ENCODE data around the gene CXCL16. TPM values are rescaled to one million over a fixed set of nuclear protein-coding genes. Genes with fewer than 3 reads are reported as not detected.

The CXCL16 gene, protein sequence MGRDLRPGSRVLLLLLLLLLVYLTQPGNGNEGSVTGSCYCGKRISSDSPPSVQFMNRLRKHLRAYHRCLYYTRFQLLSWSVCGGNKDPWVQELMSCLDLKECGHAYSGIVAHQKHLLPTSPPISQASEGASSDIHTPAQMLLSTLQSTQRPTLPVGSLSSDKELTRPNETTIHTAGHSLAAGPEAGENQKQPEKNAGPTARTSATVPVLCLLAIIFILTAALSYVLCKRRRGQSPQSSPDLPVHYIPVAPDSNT
- total RNA-seq = 3.6 TPM
- long read RNA-seq, transcript CXCL16-201 (6 exons, 2,222 nt) = major isoform, 7 of 9 reads
- long read RNA-seq, partial matches to known transcripts = 1 of 9 reads
- long read RNA-seq, other reads (novel, unspliced or antisense) = 1 of 9 reads

- DNase-seq (ENCODE audit: low spot score) = no peak
- intact Hi-C loops (cut with DNase I) = no loop called here
These were observed at the start of gene CXCL16, which contains the start of gene ZMYND15 for GRCh38 chr17:4739122-4740024. Gene CXCL16 (minus strand): TSS chr17:4739928. CDS start chr17:4739339, 589 bp downstream. Gene ZMYND15 (plus strand): TSS chr17:4739833. CDS start chr17:4740549, 716 bp downstream.

DNA sequence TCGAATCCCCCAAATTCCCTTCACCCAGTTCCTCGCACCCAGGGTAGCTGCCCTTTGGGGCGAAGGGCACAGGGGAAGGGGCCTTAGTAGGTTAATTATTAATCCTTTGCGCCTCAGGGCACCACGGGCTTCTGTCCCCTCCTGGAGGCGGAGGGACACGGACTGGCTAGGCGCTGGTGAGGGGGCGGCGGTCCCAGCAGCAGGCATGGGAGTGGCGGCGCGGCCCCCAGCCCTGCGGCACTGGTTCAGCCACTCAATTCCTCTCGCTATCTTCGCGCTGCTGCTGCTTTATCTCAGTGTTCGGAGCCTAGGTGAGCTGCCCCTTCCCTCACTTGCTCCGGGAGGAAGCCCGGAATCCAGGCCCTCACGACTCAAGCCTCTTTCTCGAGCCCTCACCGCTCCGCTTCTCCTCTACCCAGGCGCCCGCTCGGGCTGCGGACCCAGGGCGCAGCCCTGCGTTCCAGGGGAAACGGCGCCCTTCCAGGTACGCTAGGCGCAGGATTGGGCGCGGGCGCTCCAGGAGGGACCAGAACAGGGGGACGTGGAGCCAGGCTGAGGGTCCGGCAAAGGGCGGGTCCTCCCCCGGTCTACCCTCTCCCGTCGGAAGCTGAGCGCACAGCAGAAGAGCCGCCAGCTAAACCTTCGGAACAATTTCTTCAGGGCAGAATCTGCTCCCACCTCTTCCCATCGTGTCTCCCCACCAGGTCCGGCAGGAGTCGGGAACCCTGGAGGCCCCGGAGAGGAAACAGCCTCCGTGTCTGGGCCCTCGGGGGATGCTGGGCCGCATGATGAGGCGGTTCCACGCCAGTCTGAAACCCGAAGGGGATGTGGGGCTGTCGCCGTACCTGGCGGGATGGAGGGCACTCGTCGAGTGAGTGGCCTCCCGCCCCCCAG lies 49.3 kb upstream of the CXCL16 start, which contains the start of gene GLTPD2:
TSS of gene GLTPD2 (plus strand) at position 158 of the 894 bp plus-strand sequence. CDS start at position 206, 48 bp downstream.
- intact Hi-C loops (cut with DNase I) = loop anchor here (2.0 to 5.0 kb wide), 3 partner anchors 57 to 100 kb away; partner anchors contain the start of genes ARRB2 and MED11
- no peak for DNase-seq (ENCODE audit: low spot score)

DNA sequence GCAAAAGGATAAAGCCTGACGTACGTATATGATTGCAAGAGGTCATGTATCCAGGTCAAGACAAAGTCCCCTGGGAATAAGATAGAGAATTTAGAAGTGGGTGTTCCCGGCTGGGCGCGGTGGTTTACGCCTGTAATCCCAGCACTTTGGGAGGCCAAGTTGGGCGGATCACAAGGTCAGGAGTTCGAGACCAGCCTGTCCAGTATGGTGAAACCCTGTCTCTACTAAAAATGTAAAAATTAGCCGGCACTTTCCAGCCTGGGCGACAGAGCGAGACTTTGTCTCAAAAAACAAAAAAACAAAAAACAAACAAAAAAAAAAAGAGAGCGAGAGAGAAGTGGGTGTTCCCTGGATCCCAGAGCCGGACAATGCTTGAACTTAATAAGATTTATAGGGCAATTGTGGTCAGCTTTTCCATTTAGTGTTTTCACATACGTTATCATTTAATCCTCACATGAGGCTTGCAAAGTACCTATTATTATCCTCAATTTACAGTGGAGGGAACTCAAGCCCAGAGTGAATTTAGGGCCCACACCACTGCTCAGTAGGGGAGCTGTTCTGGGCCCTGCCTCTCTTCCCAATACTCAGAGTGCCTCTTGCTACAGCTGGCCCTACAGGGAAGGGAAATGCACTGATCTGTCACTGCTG lies 48.6 kb upstream of the CXCL16 start:
- intact Hi-C loops (cut with DNase I) = loop anchor here (2.0 to 5.0 kb wide), 3 partner anchors 56 to 101 kb away; partner anchors contain the start of genes ARRB2 and MED11

GRCh38 chr17:4786516-4786915 lies 46.8 kb upstream of the CXCL16 start:
- DNase-seq (ENCODE audit: low spot score) = no peak
- intact Hi-C loops (cut with DNase I) = loop anchor here (2.0 to 5.0 kb wide), 3 partner anchors 54 to 96 kb away; partner anchors contain the start of genes ARRB2 and MED11

More for the DNA sequence above, 48.6 kb upstream of the CXCL16 start:
- DNase-seq (ENCODE audit: low spot score) = no peak

DNA sequence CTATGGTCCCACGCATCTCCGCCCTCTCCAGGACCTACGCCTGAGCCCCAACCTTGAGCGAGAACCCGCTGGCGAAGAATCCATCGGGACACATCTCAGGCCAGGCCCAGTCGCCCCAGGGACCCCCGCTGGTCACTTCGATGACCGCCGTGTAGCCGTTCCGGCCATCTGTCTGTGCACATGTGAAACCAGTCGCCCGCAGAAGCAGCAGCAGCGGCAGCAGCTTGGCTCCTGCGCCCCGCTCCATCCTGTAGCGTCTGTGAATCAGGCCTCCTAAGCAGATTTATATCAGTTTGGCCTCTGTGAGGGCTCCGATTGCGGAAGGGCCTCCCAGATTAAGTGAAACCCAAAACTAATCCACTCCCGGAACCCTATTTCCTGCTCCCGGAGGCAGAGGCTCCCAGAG lies 46.4 kb upstream of the CXCL16 start, which contains the start of gene VMO1:
TSS of gene VMO1 (minus strand) at position 259 of the 406 bp plus-strand sequence. CDS start at position 247, 12 bp downstream.
- intact Hi-C loops (cut with DNase I) = loop anchor here (2.0 to 5.0 kb wide), 3 partner anchors 54 to 97 kb away; partner anchors contain the start of genes ARRB2 and MED11
- no peak for DNase-seq (ENCODE audit: low spot score)

GRCh38 chr17:4785311-4786105 lies 45.8 kb upstream of the CXCL16 start:
- DNase-seq (ENCODE audit: low spot score) = no peak
- intact Hi-C loops (cut with DNase I) = loop anchor here (2.0 to 5.0 kb wide), 3 partner anchors 53 to 97 kb away; partner anchors contain the start of genes ARRB2 and MED11

GRCh38 chr17:4782652-4783051 lies 42.9 kb upstream of the CXCL16 start:
- no peak for DNase-seq (ENCODE audit: low spot score)
- intact Hi-C loops (cut with DNase I) = no loop called here

DNA sequence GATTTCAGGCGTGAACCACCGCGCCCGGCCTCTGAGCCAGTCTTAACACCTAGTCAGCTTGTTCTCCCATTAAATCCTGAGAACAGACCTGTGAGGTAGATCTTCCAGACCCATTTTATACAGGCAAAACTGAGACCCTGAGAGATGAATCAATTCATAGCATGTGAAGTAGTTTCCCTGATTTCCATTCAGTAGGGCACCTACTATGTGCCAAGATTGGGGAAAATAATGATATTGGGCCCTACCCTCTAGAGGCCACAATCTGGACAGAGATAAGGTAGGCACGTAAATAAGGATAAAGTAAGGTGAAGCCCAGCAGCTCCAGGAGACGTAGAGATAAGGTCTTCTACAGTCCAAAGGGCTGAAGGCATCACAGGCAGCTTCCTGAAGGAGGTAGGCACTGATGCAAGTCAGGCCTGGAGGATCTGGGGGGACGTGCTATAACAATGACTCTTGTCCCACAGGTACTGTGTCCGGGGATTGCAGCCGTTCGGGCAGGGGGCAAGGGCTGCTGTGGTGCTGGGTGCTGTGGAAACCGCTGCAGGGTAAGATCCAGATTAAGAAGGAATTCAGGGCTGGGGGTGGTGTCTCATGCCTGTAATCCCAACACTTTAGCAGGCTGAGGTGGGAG lies 40.7 kb upstream of the CXCL16 start:
- intact Hi-C loops (cut with DNase I) = no loop called here
- no peak for DNase-seq (ENCODE audit: low spot score)

DNA sequence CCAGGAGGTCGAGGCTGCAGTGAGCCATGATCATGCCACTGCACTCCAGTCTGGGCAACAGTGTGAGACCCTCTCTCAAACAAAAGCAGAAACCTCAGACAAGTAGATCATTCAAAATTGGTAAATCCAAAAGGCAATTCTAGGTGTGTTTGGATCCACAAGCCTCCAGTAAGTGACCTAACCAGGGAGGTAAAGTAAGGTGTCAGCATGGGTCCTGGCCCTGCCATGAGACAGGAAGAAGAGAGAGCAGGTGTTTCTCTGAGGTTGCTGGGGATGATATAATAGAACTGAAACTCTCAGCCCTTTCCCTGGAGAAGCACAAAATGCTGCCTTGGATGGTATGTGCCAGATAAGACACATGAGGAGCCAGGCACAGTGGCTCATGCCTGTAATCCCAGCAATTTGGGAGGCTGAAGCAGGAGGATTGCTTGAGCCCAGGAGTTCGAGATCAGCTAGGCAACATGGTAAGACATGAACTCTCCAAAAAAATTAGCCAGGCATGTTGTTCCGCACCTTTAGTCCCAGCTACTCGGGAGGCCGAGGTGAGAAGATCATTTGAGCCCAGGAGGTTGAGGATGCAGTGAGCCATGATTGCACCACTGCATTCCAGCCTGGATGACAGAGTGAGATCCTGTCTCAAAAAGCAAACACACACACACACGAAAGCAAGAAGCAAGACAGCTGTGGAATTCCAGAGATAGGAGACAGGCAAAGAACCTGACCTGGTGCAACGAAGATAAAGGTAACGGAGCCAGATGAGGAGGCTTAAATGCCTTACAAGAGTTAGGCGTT lies 38.4 kb upstream of the CXCL16 start:
- no peak for DNase-seq (ENCODE audit: low spot score)
- intact Hi-C loops (cut with DNase I) = no loop called here

GRCh38 chr17:4772235-4772613 lies 32.5 kb upstream of the CXCL16 start:
- intact Hi-C loops (cut with DNase I) = no loop called here
- DNase-seq (ENCODE audit: low spot score) = no peak

GRCh38 chr17:4771519-4772234 lies 31.9 kb upstream of the CXCL16 start, which contains the start of gene TM4SF5:
Gene TM4SF5 (plus strand): TSS chr17:4771886. CDS start chr17:4771923, 37 bp downstream.
- DNase-seq (ENCODE audit: low spot score) = no peak
- intact Hi-C loops (cut with DNase I) = no loop called here

GRCh38 chr17:4769628-4770027 lies 29.9 kb upstream of the CXCL16 start:
- intact Hi-C loops (cut with DNase I) = no loop called here
- DNase-seq (ENCODE audit: low spot score) = no peak

DNA sequence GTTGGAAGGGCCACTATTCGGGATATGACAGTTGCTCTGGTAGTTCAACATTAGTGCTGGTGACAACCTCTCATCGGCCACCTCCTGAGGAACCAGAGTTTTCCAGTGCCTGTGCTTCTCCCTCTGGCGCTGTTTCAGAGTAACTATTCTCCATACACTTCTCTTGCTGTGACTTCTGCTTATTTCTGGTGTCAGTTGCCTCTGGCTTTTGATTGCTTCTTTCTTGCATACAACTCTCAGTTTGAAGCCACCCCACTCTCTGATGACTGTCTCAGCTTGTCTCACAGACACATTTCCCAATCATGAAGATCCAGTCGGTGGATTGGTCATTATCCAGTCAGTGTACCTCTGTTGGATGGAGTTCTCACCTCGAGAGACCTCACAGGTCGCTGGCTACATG lies 28.6 kb upstream of the CXCL16 start:
- DNase-seq (ENCODE audit: low spot score) = no peak
- intact Hi-C loops (cut with DNase I) = no loop called here

- DNase-seq (ENCODE audit: low spot score) = no peak
- intact Hi-C loops (cut with DNase I) = no loop called here
These were observed 27.0 kb upstream of the CXCL16 start for GRCh38 chr17:4766723-4767122.

DNA sequence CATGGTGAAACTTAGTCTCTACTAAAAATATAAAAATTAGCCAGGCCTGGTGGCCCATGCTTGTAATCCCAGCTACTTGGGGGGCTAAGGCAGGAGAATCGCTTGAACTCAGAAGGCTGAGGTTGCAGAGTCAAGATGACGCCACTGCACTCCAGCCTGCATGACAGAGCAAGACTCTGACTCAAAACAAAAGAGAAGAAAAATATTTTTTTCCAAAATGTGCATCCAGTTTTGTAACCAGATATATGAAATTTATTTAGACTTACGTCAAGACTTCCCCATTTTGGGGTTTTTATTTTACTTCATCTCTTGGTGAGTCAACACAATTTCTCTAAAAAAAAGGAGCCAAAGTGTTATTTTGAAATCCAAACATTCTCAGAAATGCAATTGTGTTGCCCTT lies 26.5 kb upstream of the CXCL16 start:
- no peak for DNase-seq (ENCODE audit: low spot score)
- intact Hi-C loops (cut with DNase I) = no loop called here

DNA sequence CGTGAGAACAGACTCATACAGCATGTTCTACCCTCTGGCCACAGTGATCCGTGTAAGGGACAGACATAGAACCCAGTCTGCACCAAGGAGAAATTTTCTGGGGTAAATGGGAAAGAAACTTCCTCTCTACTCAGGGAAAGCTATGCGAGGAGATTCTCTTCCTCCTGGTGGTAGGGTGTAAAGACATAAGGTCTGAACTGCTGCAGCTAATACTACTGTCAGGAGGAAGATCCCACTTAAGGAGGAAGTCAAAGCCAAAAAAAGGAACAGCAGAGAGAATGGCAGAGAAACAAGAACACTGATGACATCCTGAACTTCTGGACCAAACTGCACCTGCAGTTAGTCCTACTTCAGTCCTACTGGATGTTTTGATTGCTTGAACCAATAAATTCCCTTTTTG lies 24.9 kb upstream of the CXCL16 start:
- intact Hi-C loops (cut with DNase I) = no loop called here
- DNase-seq (ENCODE audit: low spot score) = no peak

All from cardiac septum (tissue), 1 donor.